GM03348 (cell line): ENCODE measurements around the gene MEAK7.
"Not testable (repeated sequence)": the region's sequence is repeated elsewhere in the genome, so short reads cannot be mapped to it uniquely, and the experiment has no call there.

ENCODE experiments used
- DNase-seq: peaks from one replicate; pipeline ENCODE4 v3.0.0; 2012; ENCODE audit warnings: low spot score

Gene MEAK7

DNA sequence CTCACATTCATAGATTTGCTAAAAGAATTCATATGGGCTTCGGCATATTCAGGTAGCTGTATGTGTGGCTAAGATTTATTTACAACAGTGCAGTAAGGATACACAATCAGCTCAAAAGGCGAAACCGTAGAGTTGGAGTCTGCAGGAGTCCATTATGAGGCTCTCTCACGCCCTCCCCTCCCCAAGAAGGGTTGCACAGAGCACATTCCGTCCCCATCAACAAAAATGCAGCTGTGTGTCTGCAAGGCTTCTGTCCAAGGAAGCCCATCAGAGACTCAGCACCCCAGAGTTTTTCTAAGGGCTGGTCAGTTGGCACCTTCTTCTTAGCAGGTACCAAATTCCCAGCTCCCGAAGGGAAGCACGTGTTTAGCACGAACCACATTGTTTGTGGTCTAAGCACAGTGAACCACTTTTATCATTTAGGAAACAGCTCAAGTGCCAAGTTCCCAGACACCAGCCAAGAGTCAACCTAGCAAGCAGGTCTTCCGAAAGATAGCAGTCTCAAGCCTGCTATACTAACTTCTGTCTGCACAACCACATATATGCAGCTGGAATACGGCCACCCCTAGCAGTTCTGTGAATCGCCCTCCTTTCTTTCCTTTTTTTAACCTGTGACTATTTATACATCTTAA is 28.5 kb upstream of the MEAK7 start:
- DNase-seq = no peak

DNA sequence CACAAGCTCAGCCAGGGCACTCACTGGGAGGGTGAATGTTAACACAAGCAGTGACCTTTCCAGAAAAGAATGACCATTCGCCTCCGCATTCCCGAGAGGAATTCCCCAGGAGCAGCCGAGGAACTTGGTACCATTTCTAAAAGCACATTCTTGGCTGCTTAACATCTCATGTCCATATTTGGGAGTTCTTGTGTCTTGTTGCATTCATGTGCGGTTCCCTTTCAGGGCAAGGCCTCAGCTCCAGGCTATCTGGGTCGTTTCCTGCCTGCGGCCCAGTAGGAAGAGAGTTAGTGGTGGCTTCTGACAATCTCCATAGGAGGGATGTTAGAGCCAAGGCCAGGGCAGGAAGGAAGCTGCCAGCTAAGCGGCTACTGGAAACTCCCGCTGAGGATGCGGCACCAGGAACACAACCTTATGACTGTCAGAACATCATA is 27.8 kb upstream of the MEAK7 start:
- peak; percentile 92 for DNase-seq

DNA sequence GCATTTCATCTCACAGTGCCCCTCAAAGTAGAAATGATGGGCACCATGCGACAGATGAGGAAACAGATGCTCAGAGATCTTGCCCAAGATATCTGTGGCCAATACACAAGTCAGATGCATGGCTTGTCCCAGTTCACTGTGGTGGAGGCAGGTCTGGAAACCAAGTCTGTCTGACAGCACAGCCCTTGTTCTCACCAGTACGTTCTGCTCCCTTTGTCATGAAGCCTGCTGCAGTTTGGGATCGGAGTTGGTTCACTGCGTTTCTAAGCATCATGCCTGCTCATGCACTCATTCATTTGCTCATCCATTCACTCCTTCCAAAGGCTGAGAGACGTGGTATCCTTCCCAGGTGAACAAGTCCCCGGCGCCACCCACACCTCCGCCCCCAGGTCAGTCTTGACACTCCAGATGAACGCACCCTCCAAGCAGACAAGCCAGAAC is 27.2 kb upstream of the MEAK7 start:
- DNase-seq = no peak

DNA sequence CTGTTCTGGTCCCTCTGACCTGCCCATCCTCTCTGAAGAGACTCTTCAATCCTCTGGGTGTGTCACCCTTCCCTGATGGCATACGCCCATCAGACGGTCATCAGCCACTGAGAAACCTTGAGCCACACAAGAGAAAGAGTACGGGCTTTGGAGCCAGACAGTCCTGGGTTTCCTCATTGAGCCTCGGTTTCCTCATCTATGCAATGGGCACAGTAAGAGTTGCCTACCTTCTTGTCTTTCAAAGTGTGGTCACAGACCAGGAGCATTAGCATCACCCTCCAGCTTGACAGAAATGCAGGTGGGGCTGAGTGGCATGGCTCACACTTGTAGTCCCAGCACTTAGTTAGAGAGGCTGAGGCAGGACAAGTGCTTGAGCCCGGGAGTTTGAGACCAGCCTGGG is 26.1 kb upstream of the MEAK7 start:
- DNase-seq = no peak

DNA sequence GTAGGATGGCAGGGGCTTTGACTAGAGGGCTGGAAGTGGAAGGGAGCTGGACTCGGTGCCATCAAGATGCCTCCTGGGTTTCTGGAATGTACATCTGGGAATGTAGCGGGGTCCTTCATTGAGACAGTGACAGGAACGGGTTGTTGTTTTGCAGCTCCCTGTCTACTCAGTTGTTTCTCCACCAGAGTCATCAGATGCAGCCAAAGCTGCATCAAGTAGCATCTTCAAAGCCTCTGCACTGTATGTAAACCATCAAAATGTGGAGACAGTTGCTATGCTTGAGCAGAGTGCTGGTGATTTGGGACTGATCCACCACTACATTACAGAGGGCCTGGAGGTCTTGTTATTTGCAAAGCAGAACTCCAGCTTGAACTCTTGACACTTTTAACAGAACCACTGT is 25.1 kb upstream of the MEAK7 start:
- no peak for DNase-seq

DNA sequence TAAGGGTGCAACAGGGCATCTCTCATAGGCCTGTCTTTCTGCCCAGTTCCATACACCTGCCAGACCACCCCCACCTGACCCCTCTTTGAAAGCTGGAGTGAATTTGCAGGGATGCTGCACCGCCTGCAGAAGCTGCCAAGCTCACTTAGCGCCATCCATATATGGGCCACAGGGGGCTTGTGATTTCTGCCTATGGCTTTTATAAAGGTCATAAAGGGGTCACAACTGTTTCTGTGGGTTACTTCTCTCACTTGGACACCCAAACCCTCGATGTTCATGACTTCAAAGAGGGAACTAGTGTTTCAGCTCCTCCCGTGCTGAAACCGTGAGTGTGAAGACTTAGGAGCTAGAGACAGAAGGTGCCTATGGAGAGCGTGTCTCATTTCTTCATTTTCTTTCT is 23.9 kb upstream of the MEAK7 start:
- DNase-seq = no peak

DNA sequence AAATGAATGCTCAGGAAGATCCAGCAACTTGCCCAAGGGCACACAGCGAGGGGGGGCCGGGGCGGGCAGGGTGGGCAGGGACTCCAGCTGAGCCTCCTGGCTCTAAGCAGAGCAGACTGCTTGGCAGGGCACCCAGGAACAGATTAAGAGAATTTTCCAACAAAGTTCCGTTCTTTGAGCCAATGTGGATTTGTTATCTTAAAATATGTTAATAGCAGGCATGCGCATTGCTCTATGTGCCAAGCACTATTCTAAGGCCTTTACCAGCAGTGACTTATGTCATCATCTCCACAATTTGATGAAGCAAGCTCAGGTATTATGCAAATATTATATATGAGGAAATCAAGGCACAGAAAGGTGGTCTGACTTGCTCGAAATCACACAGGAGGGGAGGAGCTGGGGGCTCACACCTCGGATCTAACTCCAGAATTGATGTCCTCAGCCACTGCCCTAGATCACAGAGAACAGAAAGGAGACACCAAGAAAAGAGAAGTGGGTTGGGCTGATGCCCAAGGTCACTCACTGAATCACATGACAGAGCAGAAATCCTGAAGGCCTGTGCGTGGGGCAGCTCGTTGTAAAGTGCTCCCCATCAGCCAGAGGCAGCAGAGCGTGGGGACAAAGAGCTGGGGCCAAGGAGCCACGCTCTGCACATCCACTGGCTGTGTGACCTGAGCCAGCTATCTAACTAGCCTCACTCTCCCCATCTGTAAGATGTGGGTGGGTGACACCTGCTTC is 23.2 kb upstream of the MEAK7 start:
- DNase-seq = no peak

DNA sequence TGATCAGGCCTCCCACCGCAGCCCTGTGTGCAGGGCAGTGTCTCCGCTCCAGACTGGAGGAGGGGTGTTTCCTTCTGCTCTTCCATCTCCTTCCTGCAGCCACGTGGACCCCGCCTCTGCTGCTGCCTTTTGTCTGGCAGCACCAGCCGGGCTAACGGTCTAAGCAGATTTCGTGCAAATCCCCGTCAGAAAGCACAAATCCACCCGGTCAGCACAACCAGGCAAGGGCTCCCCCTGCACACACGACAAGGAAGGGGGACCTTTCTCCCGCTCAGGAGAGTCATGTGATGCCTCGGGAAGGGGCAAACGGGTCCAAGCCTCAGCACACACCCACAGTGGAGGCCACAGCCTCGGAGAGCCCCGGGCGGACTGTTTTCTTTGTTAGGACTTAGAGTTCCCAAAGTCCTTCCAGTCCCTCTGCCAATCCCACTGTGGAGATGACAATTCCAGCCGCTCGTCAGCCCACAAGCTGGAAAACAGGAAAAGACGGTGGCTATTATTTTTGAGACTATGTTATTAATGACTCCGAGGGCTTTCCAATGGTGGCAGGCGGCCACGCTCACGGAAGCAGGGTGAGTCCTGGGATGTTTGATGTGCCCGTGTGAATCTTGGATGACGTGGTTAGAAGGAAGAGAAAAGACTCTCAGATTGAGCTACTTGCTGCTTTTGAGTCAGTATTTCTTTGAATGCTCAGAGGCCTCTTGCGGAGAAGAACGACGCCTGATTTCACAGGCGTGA is 22.5 kb upstream of the MEAK7 start:
- peak; percentile 64 for DNase-seq

DNA sequence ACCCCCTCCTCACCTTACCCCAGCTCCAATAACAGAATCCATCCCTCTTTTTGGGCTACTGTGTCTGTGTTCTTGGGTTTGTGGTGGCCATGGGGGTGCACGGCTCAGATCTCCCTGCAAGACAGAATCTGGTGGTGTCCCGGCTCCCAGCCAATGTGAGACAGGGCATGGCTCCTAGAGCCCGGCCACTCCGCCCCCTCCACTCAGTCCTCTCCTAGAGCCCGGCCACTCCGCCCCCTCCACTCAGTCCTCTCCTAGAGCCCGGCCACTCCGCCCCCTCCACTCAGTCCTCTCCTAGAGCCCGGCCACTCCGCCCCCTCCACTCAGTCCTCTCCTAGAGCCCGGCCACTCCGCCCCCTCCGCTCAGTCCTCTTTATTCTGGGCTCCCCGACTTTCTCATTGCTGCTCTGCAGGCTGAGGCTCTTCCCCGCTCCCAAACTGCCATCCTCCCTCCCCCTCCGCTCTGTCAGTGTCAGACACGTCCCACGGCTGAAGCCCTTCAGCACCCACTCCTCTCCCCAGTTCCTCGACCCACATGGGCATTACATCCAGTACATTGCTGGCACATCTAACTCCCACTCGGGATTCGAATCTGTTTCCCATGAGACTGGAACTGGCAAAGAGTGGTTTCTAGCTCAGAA is 20.6 kb upstream of the MEAK7 start:
- DNase-seq = not testable (repeated sequence)

DNA sequence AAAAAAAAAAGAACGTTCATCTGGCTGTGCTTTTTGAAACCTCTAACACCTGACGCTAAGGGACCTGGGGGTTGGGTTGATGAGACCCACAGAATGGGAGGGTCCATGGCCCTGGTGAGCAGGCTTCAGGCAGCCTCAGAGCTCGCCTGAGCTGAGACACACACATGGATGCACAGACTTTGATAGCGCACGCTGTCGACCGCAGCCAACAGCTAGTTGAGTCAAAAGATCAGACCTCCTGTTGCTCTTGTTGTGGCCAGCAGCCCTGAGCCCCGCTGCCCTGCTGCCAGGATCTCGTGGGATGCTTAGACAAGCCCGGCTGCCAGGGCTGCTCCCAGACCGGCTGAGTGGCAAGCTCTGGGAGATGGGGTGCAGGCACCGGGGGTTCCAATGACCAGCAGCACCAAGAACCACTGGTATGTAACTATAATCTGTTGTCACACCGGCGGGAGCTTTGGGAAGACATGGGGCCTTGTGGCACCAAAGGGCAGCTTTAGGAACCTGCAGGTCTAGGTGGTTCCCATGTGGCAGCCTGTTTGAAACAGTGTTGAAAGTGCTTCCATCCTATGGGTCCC is 20.0 kb upstream of the MEAK7 start:
- no peak for DNase-seq

DNA sequence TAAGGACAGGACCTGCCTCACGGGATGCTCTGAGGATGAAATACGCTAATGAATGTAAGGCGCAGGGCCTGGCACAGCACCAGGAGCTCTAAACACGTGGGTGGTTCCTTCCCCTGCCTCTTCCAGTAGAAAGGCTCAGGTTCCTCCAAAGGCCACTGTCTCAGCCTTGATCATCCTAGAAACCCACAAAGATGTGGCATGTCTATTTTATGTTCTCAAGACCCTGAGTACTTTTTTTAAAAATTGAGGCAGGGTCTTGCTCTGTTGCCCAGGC is 17.0 kb upstream of the MEAK7 start:
- DNase-seq = no peak

DNA sequence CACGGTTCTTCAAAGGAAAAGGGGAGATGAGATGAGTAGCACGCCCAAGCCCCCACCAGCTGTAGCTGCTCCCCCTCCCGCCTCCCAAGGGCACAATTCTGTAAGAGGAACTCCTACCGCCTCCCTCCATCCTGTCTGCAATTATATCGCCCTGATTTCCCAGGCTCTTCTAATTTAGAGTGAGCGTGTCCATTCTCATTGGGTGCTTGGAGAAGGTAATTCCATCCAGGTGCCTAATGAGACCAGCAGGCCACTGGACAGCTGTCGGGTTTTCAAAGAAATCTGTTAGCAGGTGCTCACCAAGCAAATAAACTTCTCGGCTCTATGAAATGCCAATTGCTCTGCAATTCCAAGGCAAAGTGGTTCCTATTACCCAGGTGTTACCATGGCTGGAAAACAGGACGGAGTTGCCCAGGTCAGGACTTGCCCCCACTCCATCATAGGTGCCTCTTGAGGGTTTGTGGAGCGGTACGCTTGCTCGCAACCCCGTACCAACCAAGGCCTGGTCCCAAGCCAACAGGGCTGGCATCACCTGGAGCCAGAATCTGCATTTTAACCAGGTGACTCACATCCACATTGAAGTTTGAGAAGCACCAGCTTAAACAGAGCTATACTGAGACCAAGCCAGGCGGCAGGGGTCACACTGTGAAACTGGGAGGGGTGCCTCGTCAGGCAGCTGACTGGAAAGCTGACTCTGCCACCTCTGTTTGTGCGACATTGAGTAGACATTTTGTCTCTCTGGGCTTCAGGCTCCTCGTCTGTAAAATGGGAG is 16.5 kb upstream of the MEAK7 start:
- no peak for DNase-seq

DNA sequence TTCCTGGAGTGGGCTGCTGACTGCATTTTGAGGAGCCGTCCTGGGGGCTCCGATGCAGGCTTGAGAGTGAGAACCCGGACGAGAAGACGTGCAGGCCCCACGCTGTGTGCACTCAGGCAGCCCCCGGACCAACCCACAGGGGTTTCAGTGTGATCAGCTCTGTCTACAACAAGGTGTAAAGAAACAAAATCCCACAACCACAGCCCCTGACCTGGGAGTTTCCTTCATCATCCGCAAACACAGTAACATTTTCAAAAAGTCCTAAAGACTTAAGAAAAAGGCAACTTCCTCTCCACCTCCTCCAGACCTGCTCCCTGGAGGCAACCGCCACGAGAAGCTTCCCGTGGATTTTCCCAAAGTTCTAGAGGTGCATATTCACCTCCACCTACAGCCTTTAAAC is 15.4 kb upstream of the MEAK7 start:
- DNase-seq = no peak

DNA sequence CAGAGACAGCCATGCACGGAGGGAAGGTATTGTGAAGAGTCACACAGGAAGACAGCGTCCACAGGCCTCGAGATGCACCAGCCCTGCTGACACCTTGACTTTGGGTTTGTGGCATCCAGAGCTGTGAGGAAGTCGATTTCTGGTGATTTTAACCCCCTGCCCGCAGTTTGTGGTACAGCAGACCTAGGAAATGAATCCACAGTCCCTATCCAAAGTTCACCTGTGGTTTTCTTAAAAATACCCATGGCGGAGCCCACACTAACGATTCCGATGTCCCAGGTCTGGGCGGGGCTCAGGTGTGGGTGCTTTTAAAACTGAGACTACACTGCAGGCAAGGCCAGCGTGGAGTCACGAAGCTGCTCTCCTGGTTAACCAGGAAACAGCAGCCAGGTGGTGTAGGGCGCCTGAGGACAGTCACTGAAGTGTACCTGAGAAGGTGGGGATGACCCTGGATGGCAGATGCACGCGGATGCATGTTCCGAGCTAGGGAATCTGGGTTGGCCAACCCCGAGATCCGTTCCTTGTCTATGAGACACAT is 14.4 kb upstream of the MEAK7 start:
- DNase-seq = no peak

DNA sequence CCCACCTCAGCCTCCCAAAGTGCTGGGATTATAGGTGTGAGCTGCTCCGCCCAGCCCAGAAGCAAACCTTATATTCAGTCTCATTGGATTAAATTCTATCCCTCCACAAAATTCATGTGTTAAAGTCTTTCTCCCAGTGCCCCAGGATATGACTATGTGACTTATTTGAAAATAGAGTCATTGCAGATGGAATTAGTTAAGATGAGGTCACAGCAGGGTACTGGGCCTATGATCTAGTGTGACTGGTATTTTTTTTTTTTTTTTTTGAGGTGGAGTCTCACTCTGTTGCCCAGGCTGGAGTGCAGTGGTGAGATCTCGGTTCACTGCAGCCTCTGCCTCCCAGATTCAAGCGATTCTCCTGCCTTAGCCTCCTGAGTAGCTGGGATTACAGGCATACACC is 13.8 kb upstream of the MEAK7 start:
- peak; percentile 74 for DNase-seq

DNA sequence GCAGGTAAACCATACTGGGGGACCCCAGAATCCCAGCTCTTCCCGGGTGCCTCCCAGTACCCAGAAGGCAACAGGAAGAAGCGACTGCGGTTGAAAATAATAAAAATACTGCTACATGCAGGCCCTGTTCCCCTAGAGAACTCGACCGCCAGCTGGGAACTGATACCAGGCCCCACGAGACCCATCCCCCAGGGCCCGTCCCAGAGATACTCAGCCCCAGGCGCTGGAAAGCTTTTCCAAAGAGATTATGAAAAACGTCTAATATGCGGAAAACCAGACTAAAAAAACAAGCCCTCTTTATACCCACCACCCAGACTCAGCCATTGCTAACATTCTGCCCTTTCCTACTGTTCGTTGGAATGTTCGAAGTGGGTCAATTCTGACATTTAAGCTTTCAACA is 12.9 kb upstream of the MEAK7 start:
- DNase-seq = no peak

DNA sequence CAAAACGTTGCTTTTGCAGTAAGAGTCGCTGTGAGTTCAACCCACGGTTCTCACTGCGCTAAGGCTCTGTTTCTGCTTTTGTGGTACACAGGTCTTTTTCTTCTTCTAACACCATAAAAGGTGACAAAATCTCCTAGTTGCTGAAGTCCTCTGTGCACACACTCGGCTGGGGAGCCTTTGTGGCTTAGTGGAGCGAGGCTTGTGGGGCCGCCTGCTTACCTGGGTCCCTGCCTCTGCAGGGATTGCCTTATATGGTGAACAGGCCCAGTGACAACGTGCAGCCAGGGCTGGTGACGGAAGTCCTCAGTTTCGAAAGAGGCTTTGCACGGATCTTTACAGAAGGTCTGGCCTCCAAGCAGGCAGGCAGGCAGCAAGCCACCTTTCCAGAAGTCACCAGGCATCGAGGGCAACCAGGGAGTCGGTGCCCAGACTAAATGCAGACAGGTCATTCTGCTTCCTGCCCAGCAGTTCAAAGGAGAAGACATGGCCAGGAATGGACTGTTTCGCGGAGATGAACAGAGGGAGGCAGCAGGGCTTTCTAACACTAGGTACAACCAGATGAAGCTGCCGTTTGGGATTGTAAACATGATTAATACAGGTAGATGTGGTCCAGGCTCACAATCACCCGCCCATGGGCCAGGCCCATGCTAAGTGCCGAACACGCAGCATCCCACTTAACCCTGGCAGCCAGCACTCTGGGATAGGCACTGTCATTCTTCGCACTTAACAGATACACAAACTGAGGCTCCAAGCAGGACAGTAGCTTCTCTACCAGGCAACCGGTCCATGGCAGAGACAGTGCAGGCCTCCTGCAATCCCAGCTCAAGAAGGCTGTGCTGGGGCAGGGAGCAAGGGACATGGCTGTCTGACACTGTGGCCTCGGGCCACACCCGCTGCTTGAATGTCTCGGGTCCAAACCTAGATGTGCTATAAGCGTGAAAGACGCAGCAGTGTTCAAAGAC is 10.7 kb upstream of the MEAK7 start:
- DNase-seq = no peak

DNA sequence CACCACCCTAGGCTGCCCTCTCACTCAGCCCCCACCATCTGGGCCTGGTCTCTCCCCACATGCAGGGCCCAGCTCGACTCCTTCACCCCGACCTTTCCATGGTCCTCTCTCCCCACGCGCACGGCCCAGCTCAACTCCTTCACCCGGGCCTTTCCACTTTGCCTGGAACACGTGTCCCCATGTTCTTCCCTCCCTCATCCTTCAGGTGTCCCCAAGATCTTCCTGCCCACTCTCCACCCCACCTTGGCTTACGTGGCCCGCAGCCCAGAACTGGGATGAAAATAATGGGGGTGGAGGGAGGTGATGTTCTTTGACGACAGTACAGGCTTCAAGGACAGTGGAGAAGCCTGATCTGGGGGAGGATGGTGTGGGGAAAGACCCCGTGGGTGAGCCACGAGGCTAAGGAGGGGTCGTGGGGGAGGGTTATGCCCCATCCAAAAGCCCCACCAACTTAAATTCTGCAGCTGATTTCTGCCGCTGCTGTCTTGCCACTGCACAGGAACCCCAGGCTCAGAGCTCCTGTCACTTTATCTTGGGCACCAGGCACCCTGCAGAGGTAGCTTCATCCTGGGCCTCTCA is 9.9 kb upstream of the MEAK7 start:
- DNase-seq = no peak

DNA sequence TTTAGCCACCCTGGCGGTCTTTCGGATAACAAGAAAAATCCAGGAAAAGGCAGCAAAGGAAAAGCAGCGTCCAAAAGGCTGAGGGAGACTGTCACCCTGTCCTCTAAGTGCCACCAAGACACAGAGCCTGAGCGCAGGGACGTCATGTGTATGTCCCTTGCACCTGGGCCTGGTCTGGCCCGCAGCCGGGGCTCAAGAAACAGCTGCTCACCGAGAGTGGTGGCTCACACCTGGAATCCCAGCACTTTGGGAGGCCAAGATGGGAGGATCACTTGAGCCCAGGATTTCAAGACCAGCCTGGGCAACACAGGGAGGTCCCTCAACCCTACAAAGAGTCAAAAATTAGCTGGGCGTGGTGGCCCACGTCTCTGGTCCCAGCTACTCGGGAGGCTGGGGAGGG is 9.2 kb upstream of the MEAK7 start:
- no peak for DNase-seq

DNA sequence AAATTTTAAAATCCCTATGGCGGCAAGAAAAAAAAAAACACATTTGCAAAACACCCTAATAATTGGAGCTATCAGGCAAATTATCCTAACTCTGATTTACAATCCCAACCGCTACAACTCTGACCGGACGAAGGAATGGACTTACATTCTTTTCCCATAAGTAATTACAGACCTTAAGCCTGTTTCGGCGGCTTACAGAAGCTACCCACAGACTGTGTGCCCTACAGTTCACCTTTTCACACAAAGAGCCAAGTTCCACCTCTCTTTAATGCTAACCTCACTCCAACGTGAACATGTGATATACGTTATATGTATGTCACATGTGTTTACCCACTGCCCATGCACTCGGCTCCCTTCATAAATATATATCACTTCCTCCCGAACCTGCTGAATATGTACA is 8.7 kb upstream of the MEAK7 start:
- no peak for DNase-seq
